ES-I3 (cell line): ENCODE results near the gene ANKDD1B.

Source experiments
- H3K36me3 ChIP-seq: 2 replicates; pipeline ENCODE4 v1.6.1; 2013; ENCODE audit warnings: mild to moderate bottlenecking, low read length, control low read depth, moderate library complexity; ENCODE audit not compliant: insufficient read depth
- H3K4me1 ChIP-seq: 2 replicates; pipeline ENCODE4 v1.6.1; 2013; ENCODE audit warnings: mild to moderate bottlenecking, control low read depth, low read length; ENCODE audit not compliant: insufficient read depth
- H3K9ac ChIP-seq: 2 replicates; pipeline ENCODE4 v1.6.1; 2013; ENCODE audit warnings: low read depth, mild to moderate bottlenecking, low read length, moderate library complexity
- H3K9me3 ChIP-seq: 2 replicates; pipeline ENCODE4 v1.6.1; 2013; ENCODE audit warnings: mild to moderate bottlenecking, low read length, moderate library complexity; ENCODE audit not compliant: control insufficient read depth, insufficient read depth

Gene ANKDD1B

DNA sequence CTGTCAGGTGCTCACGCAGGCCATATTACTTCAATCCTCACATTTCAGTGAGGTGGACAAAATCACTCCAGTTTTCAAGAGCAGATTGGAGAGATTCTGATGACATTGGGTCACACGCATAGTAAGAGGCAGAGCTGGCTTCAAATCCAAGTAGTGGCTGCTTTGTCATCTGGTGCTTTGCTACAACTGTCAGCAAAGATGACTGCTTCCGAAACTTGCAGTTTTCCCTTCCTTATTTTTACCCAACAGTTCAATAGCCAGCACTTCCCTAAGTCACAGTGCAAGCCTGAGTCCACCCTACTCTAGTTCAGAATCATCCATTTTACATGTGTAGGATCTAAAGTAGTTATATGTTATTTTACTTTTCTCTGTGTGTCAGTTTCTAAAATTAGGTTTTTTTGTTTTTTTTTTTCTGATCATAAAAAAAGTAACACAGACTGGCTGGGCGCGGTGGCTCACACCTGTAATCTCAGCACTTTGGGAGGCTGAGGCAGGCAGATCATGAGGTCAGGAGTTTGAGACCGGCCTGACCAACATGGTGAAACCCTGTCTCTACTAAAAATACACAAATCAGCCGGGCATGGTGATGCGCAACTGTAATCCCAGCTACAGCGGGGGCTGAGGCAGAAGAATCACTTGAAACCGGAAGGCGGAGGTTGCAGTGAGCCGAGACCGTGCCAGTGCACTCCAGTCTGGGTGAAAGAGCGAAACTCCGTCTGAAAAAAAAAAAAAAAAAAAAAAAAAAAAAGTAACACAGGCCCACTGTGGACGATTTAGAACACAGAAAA lies 49.6 kb downstream of the ANKDD1B start:
- H3K9ac ChIP-seq: no peak overlapping the region
- no peaks in the 10 kb centered on the region for H3K36me3 ChIP-seq
- H3K9me3 ChIP-seq: no peaks in the 10 kb centered on the region
- 0 out of 2 replicates have a peak, but pooled peaks cover 5% of the 10 kb centered on the region for H3K4me1 ChIP-seq

DNA sequence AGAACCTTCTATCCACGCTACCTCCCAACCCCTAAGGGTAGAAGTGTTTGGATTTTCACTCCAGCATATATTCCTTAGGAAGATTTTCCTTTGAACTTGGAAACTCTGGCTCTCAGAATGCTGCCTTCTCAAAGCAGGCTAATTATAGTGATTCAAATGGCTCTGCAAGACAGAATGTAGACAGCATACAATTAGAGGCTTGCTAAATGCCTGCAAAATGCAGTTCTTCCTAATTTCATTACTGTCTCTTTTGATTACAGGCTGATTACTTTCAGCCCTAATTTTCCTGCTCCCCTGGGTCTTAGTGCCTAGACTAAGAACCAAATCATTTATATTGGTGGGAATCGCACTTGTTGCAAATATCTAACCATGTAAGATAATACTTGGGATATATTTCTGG lies 50.8 kb downstream of the ANKDD1B start:
- no peaks in the 10 kb centered on the region for H3K9me3 ChIP-seq
- H3K36me3 ChIP-seq: no peaks in the 10 kb centered on the region
- H3K4me1 ChIP-seq: no peaks in the 10 kb centered on the region
- H3K9ac ChIP-seq: no peak overlapping the region

DNA sequence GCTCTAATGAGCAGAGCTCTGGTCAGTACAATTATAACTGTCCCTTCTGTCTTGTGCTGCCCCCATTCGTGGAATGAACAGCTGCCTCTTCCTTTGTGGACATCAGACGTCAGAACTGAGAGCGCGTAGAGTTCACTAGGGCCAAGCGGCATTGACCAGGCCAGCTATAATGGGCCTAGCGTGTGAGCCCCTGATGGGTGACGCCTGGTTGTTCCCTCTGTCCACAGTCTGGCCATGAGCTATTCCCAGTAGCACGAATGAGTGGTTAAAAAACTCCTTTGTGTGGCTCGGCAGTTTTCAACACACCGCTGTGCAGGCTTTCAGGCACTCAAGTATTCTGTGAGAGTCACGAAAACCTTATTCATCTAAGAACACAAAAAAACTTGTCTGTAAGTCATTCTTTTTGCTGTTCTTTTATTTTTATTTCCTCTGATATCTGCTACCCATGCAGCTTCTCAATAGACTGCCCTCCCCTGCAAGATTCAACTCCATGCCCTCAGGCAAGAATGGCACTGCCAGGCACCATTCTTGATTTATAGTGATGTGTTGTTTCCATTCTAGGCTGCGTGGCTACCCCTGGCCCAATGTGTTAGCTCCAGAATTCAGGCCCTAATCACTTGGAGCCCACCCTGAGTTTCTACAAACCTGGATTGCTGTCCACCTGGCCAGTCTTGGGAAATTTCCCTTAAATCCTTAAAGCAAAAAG lies 52.5 kb downstream of the ANKDD1B start:
- no peaks in the 10 kb centered on the region for H3K9me3 ChIP-seq
- no peak overlapping the region for H3K9ac ChIP-seq
- H3K4me1 ChIP-seq: peaks cover 8% of the 10 kb centered on the region
- H3K36me3 ChIP-seq: no peaks in the 10 kb centered on the region

DNA sequence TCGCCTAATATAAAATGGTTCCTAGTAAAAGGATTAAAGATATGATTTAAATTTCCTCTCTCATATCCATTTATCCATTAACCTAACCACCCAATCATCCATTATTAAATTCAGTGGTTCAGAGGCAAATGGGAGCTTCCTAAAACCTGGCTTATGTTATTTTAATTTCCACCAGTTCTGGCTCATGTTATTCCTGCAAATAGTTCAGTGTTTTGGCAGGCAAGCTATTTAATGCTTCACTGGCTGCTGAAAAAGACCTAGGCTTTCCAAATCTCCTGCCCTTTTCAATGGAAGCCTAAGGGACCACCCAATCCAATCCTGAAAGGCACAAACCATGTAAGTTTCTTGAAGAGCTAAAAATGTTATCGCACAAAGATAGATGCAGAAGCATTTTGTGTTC lies 53.7 kb downstream of the ANKDD1B start:
- Histone ChIP-seq H3K36me3 (no peaks in the 10 kb centered on the region), H3K9ac (no peak overlapping the region), H3K4me1 (peaks cover 19% of the 10 kb centered on the region), H3K9me3 (no peaks in the 10 kb centered on the region)

DNA sequence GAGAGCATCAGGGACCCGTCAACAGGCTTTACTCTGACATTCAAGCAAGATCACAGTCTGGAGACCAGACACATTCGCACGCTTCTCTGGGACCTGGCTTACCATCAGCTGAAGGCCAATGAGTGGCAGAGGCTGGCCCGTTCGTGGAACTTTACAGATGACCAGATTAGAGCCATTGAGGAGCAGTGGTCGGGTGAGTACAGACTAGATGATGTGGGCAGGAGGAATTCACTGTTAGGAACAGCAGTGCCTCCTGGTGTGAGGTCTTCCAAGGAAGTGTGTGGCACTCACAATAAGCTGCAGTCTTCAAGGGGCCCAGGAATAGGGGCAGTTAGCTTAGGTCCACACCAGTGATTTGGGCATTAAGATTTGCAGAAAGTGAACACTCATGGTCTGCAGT lies 55.5 kb downstream of the ANKDD1B start:
- Histone ChIP-seq H3K4me1 (peaks cover 20% of the 10 kb centered on the region), H3K36me3 (no peaks in the 10 kb centered on the region), H3K9ac (no peak overlapping the region), H3K9me3 (no peaks in the 10 kb centered on the region)

DNA sequence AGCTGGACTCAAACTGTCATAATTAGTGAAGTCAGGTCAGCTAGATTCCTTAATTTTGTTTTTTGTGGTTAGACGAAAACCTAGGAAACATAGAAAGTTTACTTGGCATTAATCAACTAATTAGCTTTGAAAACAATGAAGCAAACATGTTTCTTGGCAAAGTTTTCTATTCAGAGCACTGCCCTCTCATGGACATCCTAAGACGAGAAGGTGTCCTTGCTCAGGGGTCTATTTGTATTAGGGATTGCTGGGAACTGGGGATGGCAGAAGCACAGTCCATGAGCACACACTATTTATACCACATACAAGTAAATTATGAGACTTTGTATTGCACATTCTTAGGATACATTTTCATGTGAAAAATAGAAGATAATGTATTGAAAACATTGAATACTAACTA lies 56.3 kb downstream of the ANKDD1B start:
- no peak overlapping the region for H3K9ac ChIP-seq
- no peaks in the 10 kb centered on the region for H3K9me3 ChIP-seq
- no peaks in the 10 kb centered on the region for H3K36me3 ChIP-seq
- H3K4me1 ChIP-seq: peaks cover 20% of the 10 kb centered on the region

DNA sequence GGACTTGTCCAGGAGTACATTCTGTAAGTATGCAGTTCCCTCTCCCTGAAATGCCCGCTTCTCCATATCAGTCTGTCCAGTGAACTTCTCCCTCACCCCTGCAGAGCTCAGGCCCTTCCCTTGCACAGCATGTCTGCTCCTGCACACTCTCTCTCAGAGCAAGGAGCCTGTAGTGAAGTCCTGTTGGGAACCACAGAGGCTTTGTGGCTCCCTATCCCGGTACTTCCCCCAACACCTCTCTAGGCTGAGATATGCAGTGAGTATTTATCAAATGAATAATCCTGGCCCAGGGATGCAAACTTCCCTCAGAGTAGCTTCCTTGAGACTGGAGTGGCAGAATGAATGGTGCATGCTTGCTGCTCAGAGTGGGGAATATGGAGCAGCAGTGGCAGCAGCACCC lies 57.2 kb downstream of the ANKDD1B start:
- H3K4me1 ChIP-seq: peaks cover 20% of the 10 kb centered on the region
- no peaks in the 10 kb centered on the region for H3K36me3 ChIP-seq
- H3K9ac ChIP-seq: no peak overlapping the region

DNA sequence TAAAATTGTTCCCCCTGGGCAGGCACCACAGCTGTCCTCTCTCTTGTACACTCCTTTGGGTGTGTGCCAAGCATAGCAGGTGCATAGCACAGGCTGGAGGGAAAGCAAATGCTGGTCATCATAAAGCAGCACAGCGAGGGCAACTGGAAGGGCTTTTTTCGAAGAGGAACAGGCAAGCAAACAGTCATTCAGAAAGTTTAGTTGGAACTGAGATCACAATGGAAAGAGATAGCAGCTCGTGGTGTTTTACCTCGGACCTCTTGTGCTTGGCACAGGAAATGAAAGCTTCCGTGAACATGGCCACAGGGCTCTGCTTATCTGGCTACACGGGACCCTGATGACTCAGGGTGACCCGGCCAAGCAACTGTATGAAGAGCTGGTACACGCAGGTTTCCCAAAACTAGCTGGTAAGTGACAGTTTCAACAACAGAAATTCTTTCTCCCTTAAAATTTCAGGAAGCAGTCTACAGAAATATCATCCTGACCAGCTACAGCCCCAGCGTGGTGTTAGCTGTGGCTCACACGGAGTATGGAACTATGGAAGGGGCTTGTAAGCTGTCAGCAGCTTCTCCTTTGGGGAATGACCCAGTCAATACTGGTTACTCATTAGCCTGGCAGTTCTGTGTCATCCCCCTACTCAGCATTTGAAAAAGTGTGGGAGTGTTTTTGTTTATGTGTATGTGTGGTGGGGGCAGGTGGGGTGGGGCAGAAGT lies 57.9 kb downstream of the ANKDD1B start:
- H3K9ac ChIP-seq: peak overlapping the region; percentile 17; the same call in 1 of the 2 replicates

More for the DNA sequence above, 57.2 kb downstream of the ANKDD1B start:
- H3K9me3 ChIP-seq: no peaks in the 10 kb centered on the region

DNA sequence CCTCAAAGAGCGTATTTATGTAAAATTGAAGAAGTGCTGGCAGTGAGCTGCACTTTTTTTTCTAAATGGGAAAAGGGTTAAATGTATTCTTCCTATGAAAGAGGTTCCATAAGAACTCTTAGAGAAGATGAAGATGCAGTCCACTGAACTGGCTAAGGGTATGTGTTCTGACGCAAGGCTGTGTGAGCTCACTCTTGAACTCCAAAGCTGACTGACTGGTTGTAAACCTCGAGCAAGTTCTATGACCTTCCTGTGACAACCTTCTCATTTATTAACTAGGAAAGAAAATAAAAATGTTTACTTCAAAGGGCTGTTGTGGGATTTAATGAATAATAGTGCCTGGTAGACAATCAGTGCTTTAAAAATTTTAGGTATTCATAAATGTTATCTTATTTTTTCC lies 59.3 kb downstream of the ANKDD1B start:
- Histone ChIP-seq H3K9me3 (no peaks in the 10 kb centered on the region), H3K36me3 (no peaks in the 10 kb centered on the region), H3K9ac (no peak overlapping the region), H3K4me1 (peaks cover 20% of the 10 kb centered on the region)

More for the DNA sequence above, 57.9 kb downstream of the ANKDD1B start:
- H3K36me3 ChIP-seq: no peaks in the 10 kb centered on the region
- no peaks in the 10 kb centered on the region for H3K9me3 ChIP-seq
- peaks cover 20% of the 10 kb centered on the region for H3K4me1 ChIP-seq

DNA sequence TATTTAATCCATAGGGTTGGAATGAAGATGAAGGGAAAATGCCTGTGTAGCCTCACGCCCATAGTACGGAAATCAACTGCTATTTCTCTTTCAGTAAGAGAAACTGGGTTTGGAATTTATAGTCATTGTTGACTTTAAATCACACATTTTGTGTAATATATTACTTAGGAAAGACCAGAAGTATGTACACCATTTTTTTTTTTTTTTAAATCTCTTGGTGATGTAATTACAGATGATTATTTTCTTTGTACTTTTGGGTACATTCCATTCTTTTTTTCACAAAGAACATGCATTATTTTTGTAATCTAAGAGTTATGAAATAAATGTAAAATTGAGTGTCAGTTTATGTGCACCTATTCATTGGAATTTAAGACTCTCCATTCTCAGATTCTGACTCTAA lies 60.3 kb downstream of the ANKDD1B start:
- Histone ChIP-seq H3K9ac (no peak overlapping the region), H3K36me3 (no peaks in the 10 kb centered on the region), H3K9me3 (no peaks in the 10 kb centered on the region), H3K4me1 (peaks cover 20% of the 10 kb centered on the region)

DNA sequence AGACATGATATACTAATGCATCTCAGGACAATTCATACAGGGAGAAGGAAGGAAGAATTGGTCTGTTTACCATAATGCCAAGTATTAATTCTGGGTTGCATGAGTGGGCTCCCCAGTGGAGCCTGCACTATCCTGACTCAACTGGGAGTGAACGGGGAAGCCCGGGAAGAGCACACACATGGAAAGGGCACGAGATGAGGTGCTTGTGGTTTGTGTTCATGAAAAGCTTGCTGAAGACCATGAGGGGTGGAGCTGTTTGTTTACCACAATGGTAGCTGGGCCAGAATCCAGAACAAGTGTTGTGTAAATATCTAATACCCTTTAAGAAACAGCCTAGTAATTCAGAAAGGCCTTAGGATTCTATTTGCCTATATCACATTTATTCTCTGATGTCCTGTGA lies 61.4 kb downstream of the ANKDD1B start:
- no peaks in the 10 kb centered on the region for H3K9me3 ChIP-seq
- H3K36me3 ChIP-seq: no peaks in the 10 kb centered on the region
- peaks cover 20% of the 10 kb centered on the region for H3K4me1 ChIP-seq
- no peak overlapping the region for H3K9ac ChIP-seq

DNA sequence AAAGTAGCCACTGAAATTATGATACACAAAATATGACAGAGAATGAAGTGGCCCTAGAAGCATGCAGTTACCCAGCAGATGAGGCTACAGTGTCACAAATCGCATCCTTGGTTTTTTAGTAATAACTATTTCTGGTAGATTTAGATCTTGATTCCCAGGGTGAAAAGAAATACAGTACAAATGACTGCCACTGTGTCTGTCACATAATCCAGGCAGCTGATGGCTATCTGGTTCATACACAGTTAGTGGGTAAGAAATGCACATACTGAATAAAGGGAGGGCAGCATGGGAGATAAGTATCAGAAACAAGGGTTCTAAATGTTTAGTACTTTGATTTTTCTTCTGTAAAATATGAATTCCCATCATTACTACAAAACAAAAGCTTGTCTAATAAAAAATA lies 64.5 kb downstream of the ANKDD1B start:
- no peaks in the 10 kb centered on the region for H3K9me3 ChIP-seq
- no peaks in the 10 kb centered on the region for H3K36me3 ChIP-seq
- H3K4me1 ChIP-seq: no peaks in the 10 kb centered on the region
- H3K9ac ChIP-seq: no peak overlapping the region

DNA sequence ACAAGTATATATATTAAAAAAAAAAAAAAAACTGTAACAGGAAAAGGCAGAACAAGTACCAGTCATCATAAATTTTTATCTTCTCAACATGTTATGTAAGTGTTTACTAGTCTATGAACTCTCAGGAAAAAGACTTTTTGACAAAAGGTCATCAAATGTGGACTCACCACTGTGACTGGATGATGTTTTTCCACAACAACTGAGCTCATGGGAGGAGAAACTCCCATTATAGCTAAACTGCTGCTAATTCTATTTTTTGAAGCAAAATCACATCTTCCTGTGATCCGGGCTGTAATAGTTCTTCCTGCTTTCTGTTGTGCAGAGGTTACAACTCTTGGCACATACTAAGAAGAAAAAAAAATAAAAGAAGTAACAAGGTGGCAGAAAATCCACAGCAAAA lies 66.4 kb downstream of the ANKDD1B start:
- Histone ChIP-seq H3K36me3 (no peaks in the 10 kb centered on the region), H3K9ac (no peak overlapping the region)

DNA sequence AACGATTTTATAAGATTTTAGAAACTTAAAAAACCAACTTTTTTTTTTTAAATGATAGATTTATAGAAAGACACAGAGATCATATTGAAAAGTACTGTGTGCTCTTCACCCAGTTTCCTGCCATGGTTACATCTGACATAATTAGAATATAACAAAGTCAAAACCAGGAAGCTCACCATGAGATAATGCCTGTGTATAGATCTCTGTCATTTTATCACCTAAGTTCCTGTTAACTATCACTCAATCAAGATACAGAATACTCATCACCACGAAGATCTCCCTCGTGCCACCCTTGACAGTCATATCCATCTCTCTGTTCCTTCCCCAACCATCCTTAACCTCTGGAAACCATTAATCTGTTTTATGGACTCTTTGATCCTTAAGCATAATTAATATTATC lies 66.9 kb downstream of the ANKDD1B start:
- H3K4me1 ChIP-seq: no peaks in the 10 kb centered on the region
- no peaks in the 10 kb centered on the region for H3K36me3 ChIP-seq
- H3K9ac ChIP-seq: no peak overlapping the region
- H3K9me3 ChIP-seq: no peaks in the 10 kb centered on the region

More for the DNA sequence above, 66.4 kb downstream of the ANKDD1B start:
- H3K4me1 ChIP-seq: no peaks in the 10 kb centered on the region
- H3K9me3 ChIP-seq: no peaks in the 10 kb centered on the region
